ENCODE data around the gene CARD11.

CARD11 gene

GRCh38 chr7:2968176-2968575 lies 75.5 kb downstream of the CARD11 start:
- no peak for TF ChIP-seq REST (IDR thresholded peaks at IDR 0.05; ENCODE audit: insufficient replicate concordance, low read depth)
- TF ChIP-seq GABPA (IDR thresholded peaks at IDR 0.05; ENCODE audit: low read depth) = no peak
- TF ChIP-seq POLR2AphosphoS5 (IDR thresholded peaks at IDR 0.05; ENCODE audit: low read depth) = no peak
- no peak for TF ChIP-seq CTCF (IDR thresholded peaks at IDR 0.05; ENCODE audit: insufficient read depth, low read length)
- TF ChIP-seq SPI1 (IDR thresholded peaks at IDR 0.05; ENCODE audit: borderline replicate concordance, low read depth) = no peak

GRCh38 chr7:2967705-2968104 lies 76.0 kb downstream of the CARD11 start:
- DNase-seq (ENCODE audit: low read depth in 1 of 2, low spot score in 1 of 2) = no peak
- H3K4me3 ChIP-seq (replicated peaks; ENCODE audit: insufficient read depth, low read length) = no peak overlapping the region
- TF ChIP-seq SPI1 (IDR thresholded peaks at IDR 0.05; ENCODE audit: borderline replicate concordance, low read depth) (no peak), REST (IDR thresholded peaks at IDR 0.05; ENCODE audit: insufficient replicate concordance, low read depth) (no peak), GABPA (IDR thresholded peaks at IDR 0.05; ENCODE audit: low read depth) (no peak), POLR2AphosphoS5 (IDR thresholded peaks at IDR 0.05; ENCODE audit: low read depth) (no peak), CTCF (IDR thresholded peaks at IDR 0.05; ENCODE audit: insufficient read depth, low read length) (no peak)
- H3K27me3 ChIP-seq (ENCODE audit: insufficient read depth, poor library complexity, severe bottlenecking) = no peaks in the 10 kb centered on the region
- no peak overlapping the region for H3K27ac ChIP-seq (replicated peaks)

More at GRCh38 chr7:2968176-2968575, 75.5 kb downstream of the CARD11 start:
- no peak overlapping the region for H3K4me3 ChIP-seq (replicated peaks; ENCODE audit: insufficient read depth, low read length)
- no peak for DNase-seq (ENCODE audit: low read depth in 1 of 2, low spot score in 1 of 2)
- no peaks in the 10 kb centered on the region for H3K27me3 ChIP-seq (ENCODE audit: insufficient read depth, poor library complexity, severe bottlenecking)
- no peak overlapping the region for H3K27ac ChIP-seq (replicated peaks)

GRCh38 chr7:2967253-2967652 lies 76.4 kb downstream of the CARD11 start:
- H3K27me3 ChIP-seq (ENCODE audit: insufficient read depth, poor library complexity, severe bottlenecking) = no peaks in the 10 kb centered on the region
- no peak for TF ChIP-seq SPI1 (IDR thresholded peaks at IDR 0.05; ENCODE audit: borderline replicate concordance, low read depth)
- no peak for TF ChIP-seq CTCF (IDR thresholded peaks at IDR 0.05; ENCODE audit: insufficient read depth, low read length)
- TF ChIP-seq POLR2AphosphoS5 (IDR thresholded peaks at IDR 0.05; ENCODE audit: low read depth) = no peak
- no peak for TF ChIP-seq REST (IDR thresholded peaks at IDR 0.05; ENCODE audit: insufficient replicate concordance, low read depth)
- TF ChIP-seq GABPA (IDR thresholded peaks at IDR 0.05; ENCODE audit: low read depth) = no peak
- no peak overlapping the region for H3K27ac ChIP-seq (replicated peaks)
- no peak overlapping the region for H3K4me3 ChIP-seq (replicated peaks; ENCODE audit: insufficient read depth, low read length)
- DNase-seq (ENCODE audit: low read depth in 1 of 2, low spot score in 1 of 2) = no peak

Measured in HL-60 (cell line).